Neuron (in vitro differentiated cells): ENCODE data around the gene RNF111.

ENCODE experiments used
- H2AFZ ChIP-seq: one replicate; pipeline ENCODE4 v1.6.1; 2013; ENCODE audit warnings: low read depth, mild to moderate bottlenecking, inconsistent platforms, low read length, moderate library complexity
- H3K27me3 ChIP-seq: one replicate; pipeline ENCODE4 v1.6.1; 2013; ENCODE audit warnings: low read length; ENCODE audit not compliant: insufficient read depth
- H3K36me3 ChIP-seq: one replicate; pipeline ENCODE4 v1.6.1; 2013; ENCODE audit warnings: low read length; ENCODE audit not compliant: insufficient read depth
- H3K4me1 ChIP-seq: one replicate; pipeline ENCODE4 v1.6.1; 2013; ENCODE audit warnings: low read length; ENCODE audit not compliant: insufficient read depth
- H3K4me3 ChIP-seq: 2 replicates; pipeline ENCODE4 v1.5.1; 2013; ENCODE audit warnings: mild to moderate bottlenecking, low read length, moderate library complexity
- H3K9me3 ChIP-seq: one replicate; pipeline ENCODE4 v1.6.1; 2013; ENCODE audit warnings: low read length

Gene RNF111

GRCh38 chr15:58987491-58988005, at the start of gene RNF111:
Gene RNF111, plus strand, starts transcription at chr15:58987663. Its CDS starts 43,160 bp downstream, at chr15:59030823.
- Histone ChIP-seq H3K4me3 (peak within 1 kb of the TSS; percentile 73), H3K4me1 (peaks cover 15% of the 10 kb centered on the region), H3K36me3 (peaks cover 14% of the 10 kb centered on the region), H3K9me3 (peaks cover 4% of the 10 kb centered on the region), H2AFZ (peak within 1 kb of the TSS; percentile 86), H3K27me3 (no peaks in the 10 kb centered on the region)

GRCh38 chr15:58947179-58947578, 40.3 kb upstream of the RNF111 start:
- Histone ChIP-seq H3K4me3 (no peak overlapping the region), H3K36me3 (no peaks in the 10 kb centered on the region), H3K27me3 (no peaks in the 10 kb centered on the region), H3K9me3 (no peaks in the 10 kb centered on the region), H2AFZ (no peak overlapping the region), H3K4me1 (no peaks in the 10 kb centered on the region)

GRCh38 chr15:58951388-58952007, 36.0 kb upstream of the RNF111 start:
- Histone ChIP-seq H3K4me1 (no peaks in the 10 kb centered on the region), H3K36me3 (no peaks in the 10 kb centered on the region), H2AFZ (no peak overlapping the region), H3K9me3 (no peaks in the 10 kb centered on the region), H3K27me3 (no peaks in the 10 kb centered on the region), H3K4me3 (no peak overlapping the region)

- Histone ChIP-seq H2AFZ (no peak overlapping the region), H3K4me1 (no peaks in the 10 kb centered on the region), H3K27me3 (no peaks in the 10 kb centered on the region), H3K4me3 (no peak overlapping the region), H3K36me3 (no peaks in the 10 kb centered on the region), H3K9me3 (no peaks in the 10 kb centered on the region)
Observed at GRCh38 chr15:58952751-58953150, 34.7 kb upstream of the RNF111 start.

GRCh38 chr15:58957101-58957973, 30.1 kb upstream of the RNF111 start:
- Histone ChIP-seq H3K27me3 (no peaks in the 10 kb centered on the region), H3K4me3 (no peak overlapping the region), H3K4me1 (no peaks in the 10 kb centered on the region), H3K36me3 (no peaks in the 10 kb centered on the region), H3K9me3 (no peaks in the 10 kb centered on the region), H2AFZ (no peak overlapping the region)

GRCh38 chr15:58958811-58959210, 28.7 kb upstream of the RNF111 start:
- H3K4me3 ChIP-seq, result no peak overlapping the region
- no peaks in the 10 kb centered on the region for H3K9me3 ChIP-seq
- H3K36me3 ChIP-seq, result no peaks in the 10 kb centered on the region
- H3K4me1 ChIP-seq, result no peaks in the 10 kb centered on the region
- H3K27me3 ChIP-seq, result no peaks in the 10 kb centered on the region
- no peak overlapping the region for H2AFZ ChIP-seq

GRCh38 chr15:58962136-58962535, 25.3 kb upstream of the RNF111 start:
- no peaks in the 10 kb centered on the region for H3K27me3 ChIP-seq
- no peaks in the 10 kb centered on the region for H3K9me3 ChIP-seq
- no peaks in the 10 kb centered on the region for H3K4me1 ChIP-seq
- H3K36me3 ChIP-seq, result no peaks in the 10 kb centered on the region
- no peak overlapping the region for H3K4me3 ChIP-seq
- H2AFZ ChIP-seq, result no peak overlapping the region

- no peaks in the 10 kb centered on the region for H3K4me1 ChIP-seq
- H3K9me3 ChIP-seq, result no peaks in the 10 kb centered on the region
- no peak overlapping the region for H2AFZ ChIP-seq
Observed at GRCh38 chr15:58962662-58963565, 24.5 kb upstream of the RNF111 start.

GRCh38 chr15:58966698-58967097, 20.8 kb upstream of the RNF111 start:
- Histone ChIP-seq H3K27me3 (no peaks in the 10 kb centered on the region), H2AFZ (no peak overlapping the region), H3K9me3 (no peaks in the 10 kb centered on the region), H3K36me3 (no peaks in the 10 kb centered on the region), H3K4me1 (no peaks in the 10 kb centered on the region), H3K4me3 (no peak overlapping the region)

More at GRCh38 chr15:58962662-58963565, 24.5 kb upstream of the RNF111 start:
- Histone ChIP-seq H3K36me3 (no peaks in the 10 kb centered on the region), H3K27me3 (no peaks in the 10 kb centered on the region), H3K4me3 (no peak overlapping the region)

- H3K4me1 ChIP-seq, result no peaks in the 10 kb centered on the region
- no peak overlapping the region for H3K4me3 ChIP-seq
- H3K27me3 ChIP-seq, result no peaks in the 10 kb centered on the region
- no peak overlapping the region for H2AFZ ChIP-seq
- H3K9me3 ChIP-seq, result no peaks in the 10 kb centered on the region
- no peaks in the 10 kb centered on the region for H3K36me3 ChIP-seq
Observed at GRCh38 chr15:58967479-58967878, 20.0 kb upstream of the RNF111 start.

GRCh38 chr15:58977887-58978286, 9.6 kb upstream of the RNF111 start:
- no peaks in the 10 kb centered on the region for H3K27me3 ChIP-seq
- no peaks in the 10 kb centered on the region for H3K36me3 ChIP-seq
- no peak overlapping the region for H3K4me3 ChIP-seq
- no peaks in the 10 kb centered on the region for H3K9me3 ChIP-seq
- no peak overlapping the region for H2AFZ ChIP-seq
- H3K4me1 ChIP-seq, result no peaks in the 10 kb centered on the region

GRCh38 chr15:58980351-58980939, 7.0 kb upstream of the RNF111 start:
- no peak overlapping the region for H3K4me3 ChIP-seq
- H3K36me3 ChIP-seq, result no peaks in the 10 kb centered on the region
- H2AFZ ChIP-seq, result no peak overlapping the region
- no peaks in the 10 kb centered on the region for H3K9me3 ChIP-seq
- H3K27me3 ChIP-seq, result no peaks in the 10 kb centered on the region
- H3K4me1 ChIP-seq, result no peaks in the 10 kb centered on the region
